GM12873 (cell line): ENCODE measurements around the gene AGPAT2.

Source experiments
- TF ChIP-seq, protein P1 (sequence below): IDR thresholded peaks from 2 replicates; pipeline ENCODE4 v1.5.1; 2012; ENCODE audit warnings: low read depth, mild to moderate bottlenecking, moderate library complexity, low read length, control low read depth; ENCODE audit not compliant: insufficient read depth; ENCODE audit errors: missing control alignments

AGPAT2 gene

DNA sequence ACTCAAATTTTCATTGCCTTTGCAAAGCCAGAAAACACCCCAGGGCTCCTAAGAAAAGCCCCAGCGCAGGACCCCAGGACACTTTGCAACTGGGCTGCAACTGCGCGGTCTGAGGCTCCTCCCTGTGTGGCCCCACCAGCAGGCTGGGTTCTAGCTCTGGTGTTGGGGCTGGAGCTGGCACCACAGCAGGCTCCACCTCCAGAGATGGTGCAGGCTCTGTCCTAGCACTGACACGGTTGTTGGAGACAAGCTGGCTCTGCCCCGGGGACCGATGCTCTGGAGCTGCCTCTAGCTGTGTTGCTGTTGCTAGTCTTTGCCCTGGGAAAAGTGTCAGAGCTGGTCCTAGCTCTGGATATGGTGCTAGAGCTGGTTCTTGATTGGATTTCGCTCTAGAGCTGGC is 41.9 kb upstream of the AGPAT2 start:
- TF ChIP-seq, protein P1, sequence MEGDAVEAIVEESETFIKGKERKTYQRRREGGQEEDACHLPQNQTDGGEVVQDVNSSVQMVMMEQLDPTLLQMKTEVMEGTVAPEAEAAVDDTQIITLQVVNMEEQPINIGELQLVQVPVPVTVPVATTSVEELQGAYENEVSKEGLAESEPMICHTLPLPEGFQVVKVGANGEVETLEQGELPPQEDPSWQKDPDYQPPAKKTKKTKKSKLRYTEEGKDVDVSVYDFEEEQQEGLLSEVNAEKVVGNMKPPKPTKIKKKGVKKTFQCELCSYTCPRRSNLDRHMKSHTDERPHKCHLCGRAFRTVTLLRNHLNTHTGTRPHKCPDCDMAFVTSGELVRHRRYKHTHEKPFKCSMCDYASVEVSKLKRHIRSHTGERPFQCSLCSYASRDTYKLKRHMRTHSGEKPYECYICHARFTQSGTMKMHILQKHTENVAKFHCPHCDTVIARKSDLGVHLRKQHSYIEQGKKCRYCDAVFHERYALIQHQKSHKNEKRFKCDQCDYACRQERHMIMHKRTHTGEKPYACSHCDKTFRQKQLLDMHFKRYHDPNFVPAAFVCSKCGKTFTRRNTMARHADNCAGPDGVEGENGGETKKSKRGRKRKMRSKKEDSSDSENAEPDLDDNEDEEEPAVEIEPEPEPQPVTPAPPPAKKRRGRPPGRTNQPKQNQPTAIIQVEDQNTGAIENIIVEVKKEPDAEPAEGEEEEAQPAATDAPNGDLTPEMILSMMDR, result no peak

DNA sequence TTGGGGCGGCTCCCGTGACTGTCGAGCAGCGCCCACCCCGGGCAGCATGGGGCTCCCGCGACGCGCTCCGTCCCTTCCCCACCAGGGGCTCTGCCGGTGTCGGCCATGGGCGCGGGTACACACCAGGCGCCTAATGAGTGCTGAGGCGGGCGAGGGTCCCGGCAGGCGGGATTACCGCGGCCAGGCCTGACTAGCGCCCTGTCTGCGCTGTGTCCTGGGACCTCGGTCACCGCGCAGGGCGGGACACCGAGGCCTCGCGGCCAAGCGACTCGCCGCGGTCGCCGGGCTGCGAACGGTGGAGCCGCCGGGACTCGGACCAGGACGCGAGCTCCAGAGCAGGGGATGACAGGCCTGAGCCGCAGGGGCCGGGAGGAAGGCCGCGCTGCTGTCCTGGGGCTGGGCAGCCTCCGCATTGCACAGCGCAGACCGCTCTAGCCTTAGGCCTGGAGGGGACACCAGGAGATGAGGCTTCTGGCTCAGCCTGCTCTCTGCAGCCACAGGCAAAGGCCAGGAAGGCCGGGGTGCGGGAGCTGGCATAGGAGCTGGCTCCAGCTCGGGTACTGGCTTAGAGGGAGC is 41.4 kb upstream of the AGPAT2 start:
- TF ChIP-seq, protein P1, result no peak

DNA sequence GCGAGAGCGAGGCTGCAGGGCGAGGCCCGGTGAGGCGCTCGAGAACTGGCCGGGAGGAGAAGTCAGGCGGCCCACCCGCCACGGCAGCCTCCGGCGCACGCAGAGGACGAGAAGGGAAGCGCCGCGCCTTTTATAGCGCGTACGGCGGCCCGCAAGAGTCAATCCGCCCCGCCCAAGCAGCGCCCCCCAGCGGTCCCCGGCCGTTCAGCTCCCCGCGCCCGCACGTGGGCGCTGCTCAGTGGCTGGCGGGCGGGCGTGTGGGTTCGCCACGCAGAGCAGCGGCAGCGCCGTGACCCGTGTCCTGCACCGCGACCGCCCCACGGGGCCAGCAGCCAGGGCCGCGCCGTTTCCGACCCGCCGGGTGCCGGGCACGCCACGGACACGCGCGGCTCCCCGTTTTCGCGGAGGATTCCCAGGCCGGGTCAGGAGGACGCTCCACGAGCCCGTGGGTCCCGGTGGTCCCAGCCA is 40.9 kb upstream of the AGPAT2 start:
- TF ChIP-seq, protein P1, result peak; percentile 88

DNA sequence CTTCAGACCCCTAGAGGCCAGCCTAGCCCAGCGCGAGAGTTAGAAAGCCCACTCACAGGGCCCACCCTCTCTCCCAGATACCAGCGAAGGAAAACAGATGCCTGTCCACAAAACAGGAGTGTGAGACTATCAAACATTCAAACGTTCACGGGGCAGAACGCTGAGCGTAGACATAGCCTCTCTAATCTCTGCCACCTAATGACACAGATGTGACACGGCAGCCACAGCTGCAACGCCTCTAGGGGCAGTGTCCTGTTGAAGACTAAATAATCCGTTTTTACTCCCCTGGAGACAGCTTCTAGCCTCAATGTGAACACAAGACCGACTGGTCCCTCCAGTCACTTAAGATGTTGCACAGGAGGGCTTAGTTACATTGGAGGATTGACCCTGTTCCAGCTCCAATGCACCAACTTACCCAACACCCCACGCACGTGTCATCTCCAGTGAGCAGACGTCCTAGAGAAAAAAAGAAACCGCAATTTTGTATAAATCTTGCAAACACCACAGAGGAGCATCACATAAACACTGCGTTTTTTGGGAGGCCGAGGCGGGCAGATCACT is 39.5 kb upstream of the AGPAT2 start:
- TF ChIP-seq, protein P1, result peak; percentile 86

DNA sequence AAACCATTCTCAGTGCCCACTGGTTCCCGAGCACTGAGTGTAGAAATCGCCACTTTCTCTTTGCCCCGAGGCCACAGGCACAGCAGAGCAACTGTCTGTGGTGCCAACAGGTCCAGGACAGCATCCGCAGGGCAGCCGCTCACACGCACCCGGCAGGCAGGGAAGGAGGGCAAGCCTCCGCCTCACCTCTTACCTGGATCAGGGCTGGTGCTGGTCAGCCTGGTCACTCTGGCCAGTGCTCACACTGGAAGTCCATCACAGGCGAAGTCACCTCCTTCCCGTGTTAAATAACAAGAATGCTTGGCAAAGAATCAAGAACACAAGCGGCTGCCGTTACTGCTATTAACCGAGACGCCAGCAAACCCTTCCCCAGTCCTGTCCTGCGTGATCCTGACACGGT is 38.9 kb upstream of the AGPAT2 start:
- TF ChIP-seq, protein P1, result no peak

DNA sequence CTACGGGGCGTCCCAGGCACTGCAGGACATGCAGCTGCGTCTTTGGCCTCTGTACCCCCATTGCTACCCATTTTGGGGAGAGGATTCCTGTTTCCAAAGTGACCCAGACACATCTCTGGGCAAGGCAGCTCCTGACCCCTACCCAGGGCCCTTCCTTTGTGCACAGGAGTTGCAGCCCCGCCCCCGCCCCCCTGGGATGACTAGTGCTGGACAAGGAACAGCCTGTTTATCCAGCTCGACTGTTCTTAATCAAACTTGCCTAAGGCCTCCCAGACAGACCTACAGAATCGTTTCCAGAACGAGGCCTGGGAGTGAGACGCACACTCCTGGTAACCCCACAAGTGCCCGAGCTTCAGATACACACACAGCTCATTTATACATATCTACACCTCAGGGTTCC is 38.4 kb upstream of the AGPAT2 start:
- TF ChIP-seq, protein P1, result no peak

DNA sequence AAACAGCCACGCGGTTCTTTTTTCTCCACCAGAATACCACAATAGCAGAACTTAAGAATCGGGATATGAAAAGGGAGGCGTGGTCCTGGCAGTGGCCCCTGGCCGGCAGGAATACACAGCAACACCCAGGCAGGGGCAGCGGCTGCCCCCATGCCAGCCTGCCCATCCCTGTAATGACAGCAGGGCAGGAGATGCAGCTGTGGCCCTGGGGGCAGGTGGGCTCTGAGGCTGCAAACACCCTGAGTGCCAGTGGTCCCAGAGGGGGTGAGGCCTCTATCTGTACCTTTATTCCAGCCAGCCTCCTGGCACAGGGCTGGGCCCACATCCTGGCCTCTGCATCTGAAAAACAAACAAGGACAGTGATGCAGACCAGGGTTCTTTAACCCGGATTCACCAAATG is 37.5 kb upstream of the AGPAT2 start:
- TF ChIP-seq, protein P1, result no peak
